WERI-Rb-1 (cell line): ENCODE results near the gene GATA2.

Source experiments
- DNase-seq: peaks from one replicate; pipeline ENCODE4 v3.0.0-alpha.2; 2020
- H3K27ac ChIP-seq: fragments of 250-450 bp; sonication (Bioruptor Pico); 2 replicates; pipeline ENCODE4 v1.5.1; 2020; ENCODE audit warnings: mild to moderate bottlenecking, moderate library complexity
- H3K27me3 ChIP-seq: fragments of 250-450 bp; sonication (Bioruptor Pico); 2 replicates; pipeline ENCODE4 v1.5.1; 2021; ENCODE audit warnings: mild to moderate bottlenecking, low read depth, moderate library complexity; ENCODE audit not compliant: insufficient read depth, severe bottlenecking
- H3K36me3 ChIP-seq: fragments of 250-450 bp; sonication (Bioruptor Pico); 2 replicates; pipeline ENCODE4 v1.5.1; 2020; ENCODE audit warnings: mild to moderate bottlenecking, moderate library complexity
- H3K4me3 ChIP-seq: 2 replicates; pipeline ENCODE4 v1.5.1; 2011; ENCODE audit warnings: low read depth, mild to moderate bottlenecking, control low read depth, low read length
- H3K9me3 ChIP-seq: fragments of 250-450 bp; sonication (Bioruptor Pico); 2 replicates; pipeline ENCODE4 v1.5.1; 2021; ENCODE audit warnings: mild to moderate bottlenecking, moderate library complexity; ENCODE audit not compliant: severe bottlenecking
- TF ChIP-seq, protein P1 (sequence below): IDR thresholded peaks from 2 replicates; pipeline ENCODE4 v1.5.1; 2011; ENCODE audit warnings: low read depth, mild to moderate bottlenecking, control low read depth, inconsistent platforms, low read length

The GATA2 gene

DNA sequence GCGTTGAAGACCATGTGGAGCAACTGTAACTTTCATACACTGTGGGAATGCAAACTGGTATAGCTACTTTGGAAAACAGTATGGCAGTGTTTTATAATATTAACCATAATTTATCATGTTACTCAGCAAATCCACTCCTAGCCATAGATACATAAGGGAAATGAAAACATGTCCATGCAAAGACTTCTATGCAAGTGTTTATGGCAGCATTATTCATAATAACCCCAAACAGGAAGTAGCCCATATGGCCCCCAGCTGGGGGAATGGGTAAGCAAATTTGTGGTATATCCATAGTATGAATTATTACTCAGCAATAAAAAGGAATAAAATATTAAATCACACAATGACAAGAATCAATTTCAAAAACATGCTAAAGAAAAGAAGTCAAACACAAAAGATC, 23.0 kb upstream of the GATA2 start:
- Histone ChIP-seq H3K4me3 (no peak overlapping the region), H3K27me3 (no peaks in the 10 kb centered on the region), H3K27ac (no peak overlapping the region), H3K9me3 (peaks cover 14% of the 10 kb centered on the region), H3K36me3 (no peaks in the 10 kb centered on the region)
- no peak for DNase-seq
- TF ChIP-seq, protein P1, sequence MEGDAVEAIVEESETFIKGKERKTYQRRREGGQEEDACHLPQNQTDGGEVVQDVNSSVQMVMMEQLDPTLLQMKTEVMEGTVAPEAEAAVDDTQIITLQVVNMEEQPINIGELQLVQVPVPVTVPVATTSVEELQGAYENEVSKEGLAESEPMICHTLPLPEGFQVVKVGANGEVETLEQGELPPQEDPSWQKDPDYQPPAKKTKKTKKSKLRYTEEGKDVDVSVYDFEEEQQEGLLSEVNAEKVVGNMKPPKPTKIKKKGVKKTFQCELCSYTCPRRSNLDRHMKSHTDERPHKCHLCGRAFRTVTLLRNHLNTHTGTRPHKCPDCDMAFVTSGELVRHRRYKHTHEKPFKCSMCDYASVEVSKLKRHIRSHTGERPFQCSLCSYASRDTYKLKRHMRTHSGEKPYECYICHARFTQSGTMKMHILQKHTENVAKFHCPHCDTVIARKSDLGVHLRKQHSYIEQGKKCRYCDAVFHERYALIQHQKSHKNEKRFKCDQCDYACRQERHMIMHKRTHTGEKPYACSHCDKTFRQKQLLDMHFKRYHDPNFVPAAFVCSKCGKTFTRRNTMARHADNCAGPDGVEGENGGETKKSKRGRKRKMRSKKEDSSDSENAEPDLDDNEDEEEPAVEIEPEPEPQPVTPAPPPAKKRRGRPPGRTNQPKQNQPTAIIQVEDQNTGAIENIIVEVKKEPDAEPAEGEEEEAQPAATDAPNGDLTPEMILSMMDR = no peak

- TF ChIP-seq, protein P1 = no peak
- Histone ChIP-seq H3K4me3 (no peak overlapping the region), H3K36me3 (no peaks in the 10 kb centered on the region), H3K9me3 (peaks cover 4% of the 10 kb centered on the region), H3K27me3 (no peaks in the 10 kb centered on the region), H3K27ac (no peak overlapping the region)
- DNase-seq = no peak
Observed at GRCh38 chr3:128508852-128509251, 15.9 kb upstream of the GATA2 start.

DNA sequence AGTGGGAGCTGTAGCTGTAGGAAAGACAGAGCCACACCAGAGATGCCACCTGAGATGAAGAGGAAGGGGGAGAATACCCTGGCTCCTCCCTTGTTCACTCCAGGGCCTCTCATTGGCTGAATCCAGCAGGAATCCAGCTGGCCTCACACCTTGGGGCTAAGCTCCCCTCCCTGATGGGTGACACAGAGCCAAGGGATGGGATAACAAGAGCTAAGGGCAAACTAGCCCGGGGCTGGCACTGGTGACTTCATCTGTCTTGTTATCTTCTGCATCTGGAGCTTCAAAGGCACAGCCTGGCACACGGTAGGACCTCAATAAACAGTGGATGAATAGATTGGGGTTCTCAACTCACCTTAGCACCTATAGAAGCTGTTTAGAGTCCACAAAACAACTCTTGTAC, 13.8 kb upstream of the GATA2 start:
- no peaks in the 10 kb centered on the region for H3K27me3 ChIP-seq
- H3K9me3 ChIP-seq = no peaks in the 10 kb centered on the region
- no peak overlapping the region for H3K4me3 ChIP-seq
- DNase-seq = no peak
- TF ChIP-seq, protein P1 = no peak
- H3K36me3 ChIP-seq = no peaks in the 10 kb centered on the region
- no peak overlapping the region for H3K27ac ChIP-seq

GRCh38 chr3:128505771-128506170, 12.8 kb upstream of the GATA2 start:
- H3K27me3 ChIP-seq = no peaks in the 10 kb centered on the region
- no peak overlapping the region for H3K27ac ChIP-seq
- H3K4me3 ChIP-seq = no peak overlapping the region
- no peaks in the 10 kb centered on the region for H3K9me3 ChIP-seq
- TF ChIP-seq, protein P1 = no peak
- no peak for DNase-seq
- H3K36me3 ChIP-seq = no peaks in the 10 kb centered on the region

DNA sequence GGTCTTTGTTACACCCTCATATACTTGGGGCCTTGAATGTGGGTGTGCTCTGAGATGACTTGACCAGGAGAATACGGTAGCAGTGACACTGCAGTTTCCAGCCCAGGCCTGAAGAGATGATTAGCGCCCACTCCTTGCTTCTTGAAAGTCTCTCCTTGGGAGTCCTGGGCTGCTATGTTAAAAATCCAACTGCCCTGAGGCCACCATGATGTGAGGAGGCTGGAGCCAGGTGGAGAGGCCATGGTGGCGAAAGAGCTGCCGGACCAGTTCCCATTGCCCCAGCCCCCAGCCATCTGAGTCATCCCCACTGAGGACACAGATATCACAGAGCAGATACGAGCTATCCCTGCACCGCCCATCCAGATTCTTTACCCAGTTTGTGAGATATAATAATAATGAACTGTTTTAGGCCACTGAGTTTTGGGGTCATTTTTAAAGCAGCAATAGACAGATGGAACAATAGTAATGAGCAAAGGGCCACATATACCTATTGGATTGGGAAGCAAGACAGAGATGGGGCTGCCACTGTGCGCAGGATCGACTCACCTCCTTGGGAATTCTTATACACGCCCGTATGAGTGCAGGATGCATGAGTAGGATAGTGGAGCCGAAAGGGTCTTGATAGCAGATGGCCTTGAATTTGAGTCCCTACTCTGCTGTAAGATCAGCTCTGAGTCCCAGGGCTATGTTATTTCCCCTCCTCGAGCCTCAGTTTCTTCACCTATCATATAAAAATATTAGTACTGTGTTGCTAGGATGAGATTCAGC, 12.1 kb upstream of the GATA2 start:
- Histone ChIP-seq H3K36me3 (no peaks in the 10 kb centered on the region), H3K27ac (no peak overlapping the region), H3K9me3 (no peaks in the 10 kb centered on the region), H3K27me3 (no peaks in the 10 kb centered on the region), H3K4me3 (no peak overlapping the region)
- TF ChIP-seq, protein P1 = no peak
- DNase-seq = no peak

DNA sequence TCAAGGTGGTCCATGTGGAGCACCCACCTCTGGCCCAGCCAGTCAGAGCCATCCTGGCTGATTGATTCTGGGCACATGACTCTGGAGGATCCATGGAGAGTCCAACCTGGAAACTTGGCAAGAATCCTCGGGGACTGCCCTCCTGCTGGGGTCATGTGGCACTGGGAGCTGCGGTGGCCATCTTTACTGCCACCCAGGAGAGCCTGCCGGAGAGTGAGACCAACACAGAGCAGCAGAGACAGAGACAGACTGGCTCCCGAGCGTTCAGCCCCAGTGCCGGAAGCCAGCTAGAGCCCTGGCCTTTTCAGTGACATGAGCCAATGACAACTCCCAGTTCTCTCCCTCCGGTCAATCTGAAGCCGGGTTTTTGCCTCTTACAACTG, 11.5 kb upstream of the GATA2 start:
- Histone ChIP-seq H3K4me3 (no peak overlapping the region), H3K36me3 (no peaks in the 10 kb centered on the region), H3K27me3 (no peaks in the 10 kb centered on the region), H3K9me3 (no peaks in the 10 kb centered on the region), H3K27ac (no peak overlapping the region)
- no peak for DNase-seq
- TF ChIP-seq, protein P1 = no peak
